Adrenal gland (tissue), 12 donors: Measurements from ENCODE around the gene GPR161. TPM values are rescaled to one million over a fixed set of nuclear protein-coding genes. Genes with fewer than 3 reads are reported as not detected.
A peak's percentile ranks its signal among the peaks of the same experiment; 100 is the strongest.

Experiments
- DNase-seq, 7 donors: peaks; one replicate each; pipeline ENCODE4 v3.0.0-alpha.2; 2019 to 2020
- H3K27ac ChIP-seq, 5 donors: fragments of 200-600 bp; sonication (generic) in 4 of 5; 1 replicate in 3 of 5; 2 replicates in 2 of 5; pipeline versions ENCODE4 v1.5.1 to v1.8.0; 2016 to 2020; ENCODE audit warnings: mild to moderate bottlenecking in 1 of 5
- H3K27me3 ChIP-seq: fragments of 200-600 bp; 2 replicates; pipeline ENCODE4 v1.8.0; 2021
- H3K36me3 ChIP-seq, 2 donors: fragments of 200-600 bp; replicated peaks in 1 of 2; 1 replicate in 1 of 2; 2 replicates in 1 of 2; pipeline versions ENCODE4 v1.5.1 to v1.8.0; 2018 to 2022
- H3K4me1 ChIP-seq, 2 donors: fragments of 200-600 bp; replicated peaks in 1 of 2; 1 replicate in 1 of 2; 2 replicates in 1 of 2; pipeline versions ENCODE4 v1.5.1 to v1.8.0; 2018 to 2021
- H3K4me3 ChIP-seq, 4 donors: fragments of 200-600 bp; sonication (generic) in 3 of 4; one replicate each; pipeline ENCODE4 v1.5.1; 2016 to 2018
- H3K9me3 ChIP-seq, 3 donors: fragments of 200-600 bp; sonication (generic) in 1 of 3; replicated peaks in 1 of 3; 1 replicate in 2 of 3; 2 replicates in 1 of 3; pipeline versions ENCODE4 v1.5.1 to v1.8.0; 2016 to 2021
- CTCF ChIP-seq, 6 experiments: fragments of 450-650 bp in 4 of 6; fragments of 200-600 bp in 2 of 6; sonication (generic) in 1 of 6; IDR thresholded peaks; 1 replicate in 5 of 6; 2 replicates in 1 of 6; pipeline versions ENCODE4 v1.5.1 to v1.8.0; 2016 to 2021; ENCODE audit warnings: antibody characterized with exemption in 6 of 6, mild to moderate bottlenecking in 2 of 6, moderate library complexity in 1 of 6
- POLR2A ChIP-seq, 2 donors: fragments of 450-650 bp; IDR thresholded peaks; one replicate each; pipeline ENCODE4 v1.6.1; 2017; ENCODE audit warnings: antibody characterized with exemption in 2 of 2, mild to moderate bottlenecking in 2 of 2, moderate library complexity in 1 of 2
- WGBS, 4 donors: extraction: QIAGEN DNeasy Blood & Tissue Kit in 2 of 4; methylation state at CpG; one replicate each; pipeline versions ENCODE4 v1.1.5 to v1.1.7; 2013 to 2017; 5-methylcytosine and 5-hydroxymethylcytosine counted together
- intact Hi-C, 2 donors: fragments of 100-400 bp; cut with DNase I; formaldehyde crosslinking; loops; one replicate each; pipeline versions ENCODE4 v1.14.1 to v1.15.0; 2022 to 2023
- polyA plus RNA-seq, 3 donors: library from polyadenylated mRNA; stranded (reverse); fragments of 200-250 nt in 2 of 3; fragments of 350-450 nt in 1 of 3; fragmentation: Illumina TruSeq in 1 of 3; extraction: RNeasy Lipid Tissue Mini Kit (QIAGEN cat#74804) in 1 of 3; gene quantifications; one replicate each; pipeline ENCODE4 v1.2.3, GENCODE V29; 2013 to 2014
- total RNA-seq, 9 donors: library from RNA; depleted of rRNA in 4 of 9; stranded (reverse); fragments of >200 nt in 4 of 9; fragments of 120-200 nt in 1 of 9; fragmentation: NEBNext Ultra II Directional in 1 of 9; extraction: Animal tissue kit (Norgen Biotek cat#: 25700) in 1 of 9; gene quantifications; one replicate each; pipeline versions ENCODE4 v1.1.0 to v1.2.4, GENCODE V29; 2013 to 2023
- donor health status: healthy with polysubstance abuse.
- donor health status: Bipolar disorder and iron deficiency.
- donor health status: DM: yes; HTN: yes; CAD: no.
- donor health status: DM: no; HTN: no; CAD: no.
- donor health status: DM: no; HTN: no; CAD: no.
- donor health status: DM: yes; HTN: yes; CAD: no.

GPR161 gene
- total and polyA plus RNA-seq, 12 donors = 0.75 to 4.8 (median 2.9) TPM

DNA sequence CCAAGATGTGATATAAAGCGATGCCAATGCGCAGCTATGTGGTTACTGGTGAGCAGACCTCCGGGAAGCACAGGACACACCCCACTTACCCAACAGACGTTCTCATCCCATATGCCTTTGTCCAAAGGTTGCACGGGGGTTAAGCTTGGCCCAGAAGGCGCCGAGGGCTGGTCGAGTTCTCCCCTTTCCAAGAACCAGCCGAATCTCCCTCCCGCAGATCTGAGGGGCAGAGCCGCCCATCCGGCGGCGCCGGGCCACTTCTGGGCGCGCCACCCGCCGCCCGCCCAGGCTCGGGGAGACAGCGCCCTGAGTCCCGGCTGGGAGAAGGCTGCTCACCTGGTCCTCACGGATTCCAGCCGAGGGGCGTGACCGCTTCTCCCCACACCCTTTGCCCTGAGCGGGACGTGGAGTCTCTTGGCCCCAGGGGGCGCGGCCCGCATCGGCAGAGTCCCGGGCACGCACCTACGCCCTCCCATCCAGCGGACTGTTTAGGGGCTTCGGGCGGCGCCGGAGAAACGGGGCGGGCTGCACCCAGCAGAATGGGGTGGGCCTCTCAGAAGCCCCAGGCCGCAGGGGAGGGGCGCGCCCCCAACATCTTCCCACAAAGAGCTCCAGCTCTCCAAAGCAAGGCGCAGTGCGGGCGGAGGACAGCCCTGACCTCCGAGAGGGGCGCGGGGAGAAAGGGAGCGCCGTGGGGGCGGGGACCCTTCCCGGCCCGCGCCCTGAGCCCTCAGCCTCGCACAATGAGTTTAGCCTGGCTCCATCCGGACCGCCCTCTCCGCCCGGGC, 615 bp downstream of the GPR161 start:
- TF ChIP-seq CTCF (IDR thresholded peaks at IDR 0.05) (no peak), POLR2A (IDR thresholded peaks at IDR 0.05) (no peak)
- peak in 2 of 7 donors; percentile 10 to 16 for DNase-seq
- peak overlapping the region; percentile 2 to 86 (median 28) for H3K4me3 ChIP-seq
- H3K9me3 ChIP-seq = no peaks in the 10 kb centered on the region
- H3K36me3 ChIP-seq = no peaks in the 10 kb centered on the region
- intact Hi-C loops = no loop called here
- 1 to 6% (median 1%) methylated on average over 7 to 63 of the region's 63 CpGs for WGBS, 4 donors
- H3K27ac ChIP-seq = peak overlapping the region in 1 of 5 donors; percentile 77
- no peaks in the 10 kb centered on the region for H3K27me3 ChIP-seq
- H3K4me1 ChIP-seq = peaks cover 8 to 13% of the 10 kb centered on the region in 2 donors

GRCh38 chr1:168135116-168135920, 1.4 kb downstream of the GPR161 start:
- no peaks in the 10 kb centered on the region for H3K27me3 ChIP-seq
- intact Hi-C loops = no loop called here
- H3K4me3 ChIP-seq = peak overlapping the region in 2 of 4 donors; percentile 20 to 86
- H3K36me3 ChIP-seq = no peaks in the 10 kb centered on the region
- H3K9me3 ChIP-seq = no peaks in the 10 kb centered on the region
- TF ChIP-seq POLR2A (IDR thresholded peaks at IDR 0.05) (no peak), CTCF (IDR thresholded peaks at IDR 0.05) (no peak)
- WGBS, 4 donors = 52 to 56% (median 55%) methylated on average over 9 to 12 of the region's 12 CpGs
- no peak for DNase-seq
- H3K27ac ChIP-seq = no peak overlapping the region
- H3K4me1 ChIP-seq = peaks cover 8 to 13% of the 10 kb centered on the region in 2 donors

DNA sequence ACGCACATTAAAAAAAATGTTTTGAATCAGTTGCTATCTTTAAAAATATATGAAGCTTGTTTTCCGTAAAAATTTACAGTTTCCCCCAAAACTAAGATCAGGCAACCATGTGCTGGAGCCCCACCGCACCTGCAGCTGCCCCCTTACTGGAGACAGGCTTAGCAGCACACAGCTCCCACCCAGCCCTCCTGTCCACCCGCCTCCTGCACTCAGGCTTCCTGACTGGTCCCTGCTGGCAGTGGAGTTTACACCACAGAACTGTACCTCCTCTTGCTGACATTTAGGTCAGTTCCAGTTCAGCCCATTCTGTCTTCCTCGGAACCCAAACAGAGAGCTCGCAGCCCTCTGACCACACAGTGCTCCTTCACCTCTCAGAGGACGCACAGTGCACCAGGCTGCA, 2.1 kb downstream of the GPR161 start:
- TF ChIP-seq CTCF (IDR thresholded peaks at IDR 0.05) (no peak), POLR2A (IDR thresholded peaks at IDR 0.05) (no peak)
- Histone ChIP-seq H3K4me1 (peaks cover 8 to 13% of the 10 kb centered on the region in 2 donors), H3K36me3 (no peaks in the 10 kb centered on the region), H3K9me3 (no peaks in the 10 kb centered on the region), H3K27ac (no peak overlapping the region), H3K4me3 (no peak overlapping the region), H3K27me3 (no peaks in the 10 kb centered on the region)
- intact Hi-C loops = no loop called here
- DNase-seq = no peak
- 85 to 89% (median 85%) methylated on average over 7 of the region's 7 CpGs for WGBS, 4 donors

GRCh38 chr1:168134132-168134531, 2.6 kb downstream of the GPR161 start:
- WGBS, 4 donors = 64 to 85% (median 80%) methylated on average over 1 of the region's 1 CpG
- TF ChIP-seq CTCF (IDR thresholded peaks at IDR 0.05) = no peak
- TF ChIP-seq POLR2A (IDR thresholded peaks at IDR 0.05) = no peak
- H3K27me3 ChIP-seq = no peaks in the 10 kb centered on the region
- intact Hi-C loops = no loop called here
- peaks cover 8 to 13% of the 10 kb centered on the region in 2 donors for H3K4me1 ChIP-seq
- no peak overlapping the region for H3K27ac ChIP-seq
- H3K4me3 ChIP-seq = no peak overlapping the region
- no peaks in the 10 kb centered on the region for H3K36me3 ChIP-seq
- no peaks in the 10 kb centered on the region for H3K9me3 ChIP-seq
- DNase-seq = no peak
